Central memory CD8-positive, alpha-beta T cell (primary cell): ENCODE data around the gene PHB1.
"Not testable (repeated sequence)": the region's sequence is repeated elsewhere in the genome, so short reads cannot be mapped to it uniquely, and the experiment has no call there.

Experiments used
- ATAC-seq: fragments of 150-1000 bp; cut with Tn5 transposase; replicated peaks from 2 replicates; pipeline ENCODE4 v1.10.0; 2022; ENCODE audit warnings: mild to moderate bottlenecking, moderate FRiP score, moderate number of reproducible peaks; ENCODE audit not compliant: poor library complexity, severe bottlenecking; ENCODE audit errors: extremely low read depth
- DNase-seq, 2 donors: peaks; one replicate each; pipeline ENCODE4 v3.0.0; 2021; ENCODE audit warnings: low spot score in 2 of 2
- H3K27ac Mint-ChIP-seq: one replicate; pipeline ENCODE4 v1.8.0; 2022; ENCODE audit warnings: low read depth, mild to moderate bottlenecking, moderate library complexity, mixed read lengths
- H3K27me3 Mint-ChIP-seq: one replicate; pipeline ENCODE4 v1.8.0; 2022; ENCODE audit warnings: mixed read lengths
- H3K36me3 Mint-ChIP-seq: one replicate; pipeline ENCODE4 v1.8.0; 2022; ENCODE audit warnings: mild to moderate bottlenecking, moderate library complexity, mixed read lengths; ENCODE audit not compliant: insufficient read depth
- H3K4me1 Mint-ChIP-seq: one replicate; pipeline ENCODE4 v1.8.0; 2022; ENCODE audit warnings: mixed read lengths
- H3K4me3 Mint-ChIP-seq: one replicate; pipeline ENCODE4 v1.8.0; 2022; ENCODE audit warnings: mild to moderate bottlenecking, moderate library complexity, mixed read lengths
- H3K9me3 Mint-ChIP-seq: one replicate; pipeline ENCODE4 v1.8.0; 2022; ENCODE audit warnings: mixed read lengths

The PHB1 gene

GRCh38 chr17:49378311-49378710, 36.4 kb downstream of the PHB1 start:
- Mint-ChIP-seq H3K4me3 (no peak overlapping the region), H3K36me3 (peaks cover 5% of the 10 kb centered on the region), H3K4me1 (no peaks in the 10 kb centered on the region), H3K27ac (no peak overlapping the region), H3K9me3 (no peaks in the 10 kb centered on the region), H3K27me3 (no peaks in the 10 kb centered on the region)
- DNase-seq (no peak), ATAC-seq (no peak)

- Mint-ChIP-seq H3K9me3 (no peaks in the 10 kb centered on the region), H3K36me3 (peaks cover 6% of the 10 kb centered on the region), H3K4me1 (no peaks in the 10 kb centered on the region), H3K27ac (no peak overlapping the region), H3K4me3 (no peak overlapping the region), H3K27me3 (no peaks in the 10 kb centered on the region)
- no peak for ATAC-seq
- no peak for DNase-seq
Measured at GRCh38 chr17:49375544-49375943, 39.1 kb downstream of the PHB1 start.

- no peaks in the 10 kb centered on the region for H3K9me3 Mint-ChIP-seq
- H3K36me3 Mint-ChIP-seq, result peaks cover 5% of the 10 kb centered on the region
- H3K4me3 Mint-ChIP-seq, result no peak overlapping the region
- H3K4me1 Mint-ChIP-seq, result peaks cover under 1% of the 10 kb centered on the region
- H3K27ac Mint-ChIP-seq, result no peak overlapping the region
- DNase-seq, result no peak
- no peaks in the 10 kb centered on the region for H3K27me3 Mint-ChIP-seq
- ATAC-seq, result no peak
Measured at GRCh38 chr17:49373115-49373514, 41.6 kb downstream of the PHB1 start.

GRCh38 chr17:49372425-49372824, 42.3 kb downstream of the PHB1 start:
- Mint-ChIP-seq H3K36me3 (peaks cover 5% of the 10 kb centered on the region), H3K9me3 (no peaks in the 10 kb centered on the region), H3K27me3 (no peaks in the 10 kb centered on the region), H3K27ac (no peak overlapping the region), H3K4me3 (no peak overlapping the region), H3K4me1 (peaks cover 8% of the 10 kb centered on the region)
- DNase-seq (no peak), ATAC-seq (no peak)

- H3K27ac Mint-ChIP-seq, result peak overlapping the region; percentile 55
Measured at GRCh38 chr17:49370971-49371834, 43.5 kb downstream of the PHB1 start.

GRCh38 chr17:49369760-49370159, 44.9 kb downstream of the PHB1 start:
- no peak for DNase-seq
- H3K36me3 Mint-ChIP-seq, result peaks cover 5% of the 10 kb centered on the region

More at GRCh38 chr17:49370971-49371834, 43.5 kb downstream of the PHB1 start:
- H3K9me3 Mint-ChIP-seq, result no peaks in the 10 kb centered on the region
- no peak for ATAC-seq
- H3K27me3 Mint-ChIP-seq, result no peaks in the 10 kb centered on the region
- H3K4me3 Mint-ChIP-seq, result no peak overlapping the region
- H3K36me3 Mint-ChIP-seq, result peaks cover 5% of the 10 kb centered on the region
- DNase-seq, result no peak
- peaks cover 11% of the 10 kb centered on the region for H3K4me1 Mint-ChIP-seq

GRCh38 chr17:49369089-49369488, 45.6 kb downstream of the PHB1 start:
- Mint-ChIP-seq H3K4me3 (no peak overlapping the region), H3K36me3 (peaks cover 5% of the 10 kb centered on the region), H3K27me3 (no peaks in the 10 kb centered on the region), H3K27ac (no peak overlapping the region), H3K4me1 (peaks cover 22% of the 10 kb centered on the region), H3K9me3 (no peaks in the 10 kb centered on the region)
- ATAC-seq (no peak), DNase-seq (no peak)

More at GRCh38 chr17:49369760-49370159, 44.9 kb downstream of the PHB1 start:
- no peaks in the 10 kb centered on the region for H3K27me3 Mint-ChIP-seq
- H3K27ac Mint-ChIP-seq, result no peak overlapping the region
- no peak for ATAC-seq
- no peak overlapping the region for H3K4me3 Mint-ChIP-seq
- peaks cover 22% of the 10 kb centered on the region for H3K4me1 Mint-ChIP-seq
- H3K9me3 Mint-ChIP-seq, result no peaks in the 10 kb centered on the region

- no peaks in the 10 kb centered on the region for H3K27me3 Mint-ChIP-seq
- no peaks in the 10 kb centered on the region for H3K9me3 Mint-ChIP-seq
- H3K27ac Mint-ChIP-seq, result peak overlapping the region; percentile 29
- ATAC-seq (no peak), DNase-seq (no peak)
- peaks cover 17% of the 10 kb centered on the region for H3K36me3 Mint-ChIP-seq
- peak overlapping the region; percentile 59 for H3K4me3 Mint-ChIP-seq
- peaks cover 35% of the 10 kb centered on the region for H3K4me1 Mint-ChIP-seq
Measured at GRCh38 chr17:49365667-49366066, 49.0 kb downstream of the PHB1 start.

- H3K9me3 Mint-ChIP-seq, H3K4me3 Mint-ChIP-seq, H3K27me3 Mint-ChIP-seq, DNase-seq, H3K27ac Mint-ChIP-seq, ATAC-seq: not testable (repeated sequence)
- Mint-ChIP-seq H3K36me3 (peaks cover 19% of the 10 kb centered on the region), H3K4me1 (peaks cover 41% of the 10 kb centered on the region)
Measured at GRCh38 chr17:49365126-49365525, 49.6 kb downstream of the PHB1 start.

- H3K9me3 Mint-ChIP-seq, result no peaks in the 10 kb centered on the region
- DNase-seq (no peak), ATAC-seq (no peak)
- H3K27ac Mint-ChIP-seq, result no peak overlapping the region
- no peak overlapping the region for H3K4me3 Mint-ChIP-seq
- H3K27me3 Mint-ChIP-seq, result no peaks in the 10 kb centered on the region
- H3K36me3 Mint-ChIP-seq, result peaks cover 21% of the 10 kb centered on the region
- peaks cover 50% of the 10 kb centered on the region for H3K4me1 Mint-ChIP-seq
Measured at GRCh38 chr17:49364119-49364518, 50.6 kb downstream of the PHB1 start.

GRCh38 chr17:49363251-49363650, 51.4 kb downstream of the PHB1 start:
- H3K36me3 Mint-ChIP-seq, result peaks cover 23% of the 10 kb centered on the region
- H3K27ac Mint-ChIP-seq, result no peak overlapping the region
- no peak for DNase-seq
- no peaks in the 10 kb centered on the region for H3K27me3 Mint-ChIP-seq
- peak overlapping the region; percentile 78 for H3K4me3 Mint-ChIP-seq
- no peaks in the 10 kb centered on the region for H3K9me3 Mint-ChIP-seq
- H3K4me1 Mint-ChIP-seq, result peaks cover 59% of the 10 kb centered on the region
- ATAC-seq, result no peak

- ATAC-seq (no peak), DNase-seq (no peak)
- H3K27me3 Mint-ChIP-seq, result no peaks in the 10 kb centered on the region
- peaks cover 59% of the 10 kb centered on the region for H3K4me1 Mint-ChIP-seq
- H3K36me3 Mint-ChIP-seq, result peaks cover 23% of the 10 kb centered on the region
- H3K9me3 Mint-ChIP-seq, result no peaks in the 10 kb centered on the region
- peak overlapping the region; percentile 90 for H3K27ac Mint-ChIP-seq
- H3K4me3 Mint-ChIP-seq, result peak overlapping the region; percentile 78
Measured at GRCh38 chr17:49362723-49363117, 52.0 kb downstream of the PHB1 start.
